Gastrocnemius medialis (tissue), 4 donors: ENCODE measurements around the gene ZNF521.

ENCODE experiments used
- CTCF ChIP-seq, 5 experiments: fragments of 450-650 bp in 3 of 5; fragments of 200-600 bp in 2 of 5; sonication (generic) in 2 of 5; IDR thresholded peaks in 4 of 5; conservative IDR thresholded peaks in 1 of 5; 1 replicate in 4 of 5; 2 replicates in 1 of 5; pipeline ENCODE4 v1.5.1; 2016 to 2019; ENCODE audit warnings: antibody characterized with exemption in 5 of 5, mild to moderate bottlenecking in 3 of 5, moderate library complexity in 3 of 5
- POLR2A ChIP-seq, 2 donors: fragments of 450-650 bp; IDR thresholded peaks; one replicate each; pipeline ENCODE4 v1.6.1; 2017; ENCODE audit warnings: antibody characterized with exemption in 2 of 2, mild to moderate bottlenecking in 2 of 2, moderate library complexity in 2 of 2

- TF ChIP-seq CTCF (IDR thresholded peaks at IDR 0.05 in 4 of 5, conservative IDR thresholded peaks at IDR 0.05 in 1 of 5): no peak
- TF ChIP-seq POLR2A (IDR thresholded peaks at IDR 0.05): no peak
Measured at GRCh38 chr18:25067275-25068025, 284.5 kb downstream of the ZNF521 start.
